ENCODE results near the gene FTSJ3. TPM values are rescaled to one million over a fixed set of nuclear protein-coding genes. Genes with fewer than 3 reads are reported as not detected.

FTSJ3 gene
- total and polyA plus RNA-seq, 2 of the 13 experiments (the other 11 are each of a cell fraction or from before 2014, with no cell fraction given): 26.0 to 64.2 TPM

- no peak for TF ChIP-seq ZHX1 (CRISPR knock-in tag; IDR thresholded peaks at IDR 0.05; ENCODE audit: low read depth)
- no peak; the same call in 1 of the 2 replicates for TF ChIP-seq PRMT3 (CRISPR knock-in tag; IDR thresholded peaks at IDR 0.05; ENCODE audit: borderline replicate concordance, low read depth)
- peak; percentile 88 for TF ChIP-seq ZBTB10 (CRISPR knock-in tag; IDR thresholded peaks at IDR 0.05; ENCODE audit: borderline replicate concordance)
- TF ChIP-seq RBM39 (IDR thresholded peaks at IDR 0.05; ENCODE audit: low read depth, low read length, poor library complexity, severe bottlenecking): peak; percentile 99
- TF ChIP-seq TRIM24 (CRISPR knock-in tag; IDR thresholded peaks at IDR 0.05): no peak
- TF ChIP-seq SAP130 (CRISPR knock-in tag; IDR thresholded peaks at IDR 0.05; ENCODE audit: low read depth): peak; percentile 93
- TF ChIP-seq ZIK1 (CRISPR knock-in tag; IDR thresholded peaks at IDR 0.05; ENCODE audit: borderline replicate concordance, low read depth): peak; percentile 87
- no peak for TF ChIP-seq ATAD3A (CRISPR knock-in tag; IDR thresholded peaks at IDR 0.05)
- peak; percentile 49; the same call in 1 of the 2 replicates for TF ChIP-seq MTA3 (CRISPR knock-in tag; IDR thresholded peaks at IDR 0.05)
- no peak for TF ChIP-seq GRHL1 (CRISPR knock-in tag; conservative IDR thresholded peaks at IDR 0.05)
- peak; percentile 87 for TF ChIP-seq ETV5 (CRISPR knock-in tag; IDR thresholded peaks at IDR 0.05; ENCODE audit: borderline replicate concordance)
- TF ChIP-seq ZSCAN20 (CRISPR knock-in tag; IDR thresholded peaks at IDR 0.05; ENCODE audit: borderline replicate concordance): peak; percentile 90
- no peak for TF ChIP-seq PAF1 (CRISPR knock-in tag; IDR thresholded peaks at IDR 0.05)
- peak; percentile 91 for TF ChIP-seq ELF3 (CRISPR knock-in tag; IDR thresholded peaks at IDR 0.05)
- no peak; the same call in 1 of the 2 replicates for TF ChIP-seq SP1 (IDR thresholded peaks at IDR 0.05)
- peak; percentile 87 for TF ChIP-seq SP1 (CRISPR knock-in tag; IDR thresholded peaks at IDR 0.05)
- no peak for TF ChIP-seq WIZ (CRISPR knock-in tag; IDR thresholded peaks at IDR 0.05)
- TF ChIP-seq SMYD3 (CRISPR knock-in tag; IDR thresholded peaks at IDR 0.05): peak; percentile 98
- peak; percentile 26; the same call in 1 of the 2 replicates for TF ChIP-seq GLI4 (CRISPR knock-in tag; IDR thresholded peaks at IDR 0.05; ENCODE audit: borderline replicate concordance)
- peak; percentile 93 for TF ChIP-seq ZNF589 (CRISPR knock-in tag; conservative IDR thresholded peaks at IDR 0.05)
- peak; percentile 94 for TF ChIP-seq MXD3 (CRISPR knock-in tag; IDR thresholded peaks at IDR 0.05)
- peak; percentile 93 for TF ChIP-seq NRL (CRISPR knock-in tag; IDR thresholded peaks at IDR 0.05; ENCODE audit: borderline replicate concordance)
Observed at GRCh38 chr17:63842540-63843386, 15.3 kb upstream of the FTSJ3 start, which contains the start of gene SMARCD2 (continued).

Data from HepG2 (cell line).